ENCODE measurements around the gene TRAF2.
A peak's percentile ranks its signal among the peaks of the same experiment; 100 is the strongest.
"Not testable (repeated sequence)": the region's sequence is repeated elsewhere in the genome, so short reads cannot be mapped to it uniquely, and the experiment has no call there.

Gene TRAF2

GRCh38 chr9:136885950-136886578 is at the start of gene TRAF2:
TSS of gene TRAF2 (plus strand) at chr9:136886516. CDS start at chr9:136898741, 12,225 bp downstream.
- peak; percentile 98 for DNase-seq (ENCODE audit: low read depth)

- no peak for DNase-seq (ENCODE audit: low read depth)
These were observed 49.0 kb upstream of the TRAF2 start for GRCh38 chr9:136837146-136837855.

- not testable (repeated sequence) for DNase-seq (ENCODE audit: low read depth)
These were observed 48.4 kb upstream of the TRAF2 start for GRCh38 chr9:136837856-136838277.

- no peak for DNase-seq (ENCODE audit: low read depth)
These were observed 47.7 kb upstream of the TRAF2 start for GRCh38 chr9:136838314-136839228.

- no peak for DNase-seq (ENCODE audit: low read depth)
These were observed 46.8 kb upstream of the TRAF2 start for GRCh38 chr9:136839229-136840139.

- no peak for DNase-seq (ENCODE audit: low read depth)
These were observed 46.0 kb upstream of the TRAF2 start for GRCh38 chr9:136840140-136840876.

- DNase-seq (ENCODE audit: low read depth): peak; percentile 33
These were observed 45.3 kb upstream of the TRAF2 start for GRCh38 chr9:136840877-136841645.

- not testable (repeated sequence) for DNase-seq (ENCODE audit: low read depth)
These were observed 44.5 kb upstream of the TRAF2 start for GRCh38 chr9:136841646-136842379.

GRCh38 chr9:136842380-136842948 is 43.9 kb upstream of the TRAF2 start, which contains the start of gene AJM1:
TSS of gene AJM1 (plus strand) at chr9:136842478. CDS start at chr9:136844415, 1,937 bp downstream.
- peak; percentile 53 for DNase-seq (ENCODE audit: low read depth)

- DNase-seq (ENCODE audit: low read depth): not testable (repeated sequence)
These were observed 43.0 kb upstream of the TRAF2 start for GRCh38 chr9:136843159-136843800.

- not testable (repeated sequence) for DNase-seq (ENCODE audit: low read depth)
These were observed 42.2 kb upstream of the TRAF2 start for GRCh38 chr9:136843801-136844740.

GRCh38 chr9:136844761-136845464 is 41.4 kb upstream of the TRAF2 start:
- DNase-seq (ENCODE audit: low read depth): no peak

GRCh38 chr9:136845465-136846260 is 40.7 kb upstream of the TRAF2 start:
- DNase-seq (ENCODE audit: low read depth): no peak

- no peak for DNase-seq (ENCODE audit: low read depth)
These were observed 39.8 kb upstream of the TRAF2 start for GRCh38 chr9:136846376-136847087.
